Astrocyte (in vitro differentiated cells and primary cell): ENCODE results near the gene OTUD5. TPM values are rescaled to one million over a fixed set of nuclear protein-coding genes. Genes with fewer than 3 reads are reported as not detected.

Experiments
- DNase-seq: peaks from one replicate; pipeline ENCODE4 v3.0.0-alpha.2; 2010; ENCODE audit warnings: low read depth
- FAIRE-seq: peaks from 2 replicates; lab custom pipeline; 2011; peaks lifted over from hg19 to GRCh38; lab: Jason Lieb, UNC
- H2AFZ ChIP-seq: 2 replicates; pipeline ENCODE4 v1.6.0; 2012; ENCODE audit warnings: low read depth, low read length, inconsistent platforms
- H3K27ac ChIP-seq: 2 replicates; pipeline ENCODE4 v1.5.1; 2011; ENCODE audit warnings: low read depth, low read length, inconsistent platforms
- H3K27me3 ChIP-seq: 2 replicates; pipeline ENCODE4 v1.6.0; 2011; ENCODE audit warnings: low read length, inconsistent platforms; ENCODE audit not compliant: insufficient read depth
- H3K36me3 ChIP-seq: 2 replicates; pipeline ENCODE4 v1.5.1; 2011; ENCODE audit warnings: low read length, inconsistent platforms; ENCODE audit not compliant: insufficient read depth
- H3K4me1 ChIP-seq: 2 replicates; pipeline ENCODE4 v1.5.1; 2011; ENCODE audit warnings: low read length, inconsistent platforms; ENCODE audit not compliant: insufficient read depth
- H3K4me2 ChIP-seq: 2 replicates; pipeline ENCODE4 v1.6.0; 2012; ENCODE audit warnings: low read length, inconsistent platforms
- H3K4me3 ChIP-seq: 2 replicates; pipeline ENCODE4 v1.5.1; 2011; ENCODE audit warnings: low read depth, mild to moderate bottlenecking, low read length, inconsistent platforms; ENCODE audit not compliant: insufficient read depth
- H3K79me2 ChIP-seq: 2 replicates; pipeline ENCODE4 v1.6.0; 2012; ENCODE audit warnings: mild to moderate bottlenecking, low read length, inconsistent platforms; ENCODE audit not compliant: insufficient read depth
- H3K9ac ChIP-seq: 2 replicates; pipeline ENCODE4 v1.6.0; 2012; ENCODE audit warnings: mild to moderate bottlenecking, low read length, inconsistent platforms
- H3K9me3 ChIP-seq: 2 replicates; pipeline ENCODE4 v1.5.1; 2012; ENCODE audit warnings: low read depth, mild to moderate bottlenecking, low read length, inconsistent platforms; ENCODE audit not compliant: insufficient read depth
- H4K20me1 ChIP-seq: 2 replicates; pipeline ENCODE4 v1.6.0; 2012; ENCODE audit warnings: low read length, inconsistent platforms; ENCODE audit not compliant: insufficient read depth
- H3K27ac Mint-ChIP-seq: one replicate; pipeline ENCODE4 v1.8.0; 2021; ENCODE audit warnings: mild to moderate bottlenecking, mixed read lengths; ENCODE audit not compliant: unreplicated experiment
- H3K27me3 Mint-ChIP-seq: one replicate; pipeline ENCODE4 v1.8.0; 2021; ENCODE audit warnings: low read depth, mixed read lengths; ENCODE audit not compliant: unreplicated experiment
- H3K36me3 Mint-ChIP-seq: one replicate; pipeline ENCODE4 v1.8.0; 2021; ENCODE audit warnings: low read depth, mixed read lengths; ENCODE audit not compliant: unreplicated experiment
- H3K4me1 Mint-ChIP-seq: one replicate; pipeline ENCODE4 v1.8.0; 2021; ENCODE audit warnings: low read depth, mixed read lengths; ENCODE audit not compliant: unreplicated experiment
- H3K4me3 Mint-ChIP-seq: one replicate; pipeline ENCODE4 v1.8.0; 2021; ENCODE audit warnings: mild to moderate bottlenecking, moderate library complexity, mixed read lengths; ENCODE audit not compliant: unreplicated experiment
- H3K9me3 Mint-ChIP-seq: one replicate; pipeline ENCODE4 v1.8.0; 2021; ENCODE audit warnings: mild to moderate bottlenecking, mixed read lengths; ENCODE audit not compliant: unreplicated experiment
- EZH2 ChIP-seq: IDR thresholded peaks from 2 replicates; pipeline ENCODE4 v1.6.1; 2012; ENCODE audit warnings: mild to moderate bottlenecking, low read length, inconsistent platforms; ENCODE audit not compliant: insufficient read depth
- total RNA-seq: library from RNA; stranded (reverse); gene quantifications from 2 replicates; pipeline ENCODE4 v1.2.1, GENCODE V29; 2021
- TF ChIP-seq, protein P1 (sequence below): IDR thresholded peaks from 2 replicates; pipeline ENCODE4 v1.5.1; 2011; ENCODE audit warnings: low read depth, mild to moderate bottlenecking, inconsistent platforms, low read length, moderate library complexity; ENCODE audit not compliant: insufficient read depth

The OTUD5 gene
- total RNA-seq, 1 donor from 2014 or later, result 56.1 TPM

DNA sequence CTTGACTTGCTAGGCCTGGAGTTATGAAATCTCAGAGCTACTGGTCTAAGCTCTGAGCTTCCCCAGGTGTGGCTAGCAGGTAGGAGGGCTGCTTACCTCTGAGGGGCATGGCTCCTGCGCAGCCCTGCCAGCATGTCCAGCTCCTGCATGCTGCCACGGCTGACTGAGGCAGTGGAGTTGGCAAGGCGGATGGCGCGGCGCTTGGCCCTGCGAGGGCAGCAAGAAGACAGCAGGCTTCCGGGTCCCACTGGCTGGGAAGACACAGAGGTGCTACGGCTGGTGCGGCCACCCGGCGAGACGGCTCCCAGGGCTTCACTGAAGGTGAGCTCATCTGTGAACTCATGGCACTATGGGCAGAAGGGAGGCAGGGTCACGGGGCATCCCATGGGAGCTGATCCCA lies 8.6 kb upstream of the OTUD5 start:
- Histone ChIP-seq H3K79me2 (no peaks in the 10 kb centered on the region), H3K27me3 (no peaks in the 10 kb centered on the region), H3K27ac (no peak overlapping the region), H3K4me1 (peaks cover 13% of the 10 kb centered on the region), H3K4me3 (no peak overlapping the region), H3K9me3 (no peaks in the 10 kb centered on the region), H3K36me3 (no peaks in the 10 kb centered on the region), H2AFZ (no peak overlapping the region), H4K20me1 (no peaks in the 10 kb centered on the region), H3K4me2 (no peak overlapping the region), H3K9ac (no peak overlapping the region)
- Mint-ChIP-seq H3K27me3 (no peaks in the 10 kb centered on the region), H3K36me3 (peaks cover 4% of the 10 kb centered on the region), H3K9me3 (no peaks in the 10 kb centered on the region), H3K4me1 (peaks cover 5% of the 10 kb centered on the region), H3K27ac (no peak overlapping the region), H3K4me3 (no peak overlapping the region)
- DNase-seq, result no peak
- no peak for FAIRE-seq
- TF ChIP-seq, protein P1, sequence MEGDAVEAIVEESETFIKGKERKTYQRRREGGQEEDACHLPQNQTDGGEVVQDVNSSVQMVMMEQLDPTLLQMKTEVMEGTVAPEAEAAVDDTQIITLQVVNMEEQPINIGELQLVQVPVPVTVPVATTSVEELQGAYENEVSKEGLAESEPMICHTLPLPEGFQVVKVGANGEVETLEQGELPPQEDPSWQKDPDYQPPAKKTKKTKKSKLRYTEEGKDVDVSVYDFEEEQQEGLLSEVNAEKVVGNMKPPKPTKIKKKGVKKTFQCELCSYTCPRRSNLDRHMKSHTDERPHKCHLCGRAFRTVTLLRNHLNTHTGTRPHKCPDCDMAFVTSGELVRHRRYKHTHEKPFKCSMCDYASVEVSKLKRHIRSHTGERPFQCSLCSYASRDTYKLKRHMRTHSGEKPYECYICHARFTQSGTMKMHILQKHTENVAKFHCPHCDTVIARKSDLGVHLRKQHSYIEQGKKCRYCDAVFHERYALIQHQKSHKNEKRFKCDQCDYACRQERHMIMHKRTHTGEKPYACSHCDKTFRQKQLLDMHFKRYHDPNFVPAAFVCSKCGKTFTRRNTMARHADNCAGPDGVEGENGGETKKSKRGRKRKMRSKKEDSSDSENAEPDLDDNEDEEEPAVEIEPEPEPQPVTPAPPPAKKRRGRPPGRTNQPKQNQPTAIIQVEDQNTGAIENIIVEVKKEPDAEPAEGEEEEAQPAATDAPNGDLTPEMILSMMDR, result no peak
- TF ChIP-seq EZH2, result no peak

DNA sequence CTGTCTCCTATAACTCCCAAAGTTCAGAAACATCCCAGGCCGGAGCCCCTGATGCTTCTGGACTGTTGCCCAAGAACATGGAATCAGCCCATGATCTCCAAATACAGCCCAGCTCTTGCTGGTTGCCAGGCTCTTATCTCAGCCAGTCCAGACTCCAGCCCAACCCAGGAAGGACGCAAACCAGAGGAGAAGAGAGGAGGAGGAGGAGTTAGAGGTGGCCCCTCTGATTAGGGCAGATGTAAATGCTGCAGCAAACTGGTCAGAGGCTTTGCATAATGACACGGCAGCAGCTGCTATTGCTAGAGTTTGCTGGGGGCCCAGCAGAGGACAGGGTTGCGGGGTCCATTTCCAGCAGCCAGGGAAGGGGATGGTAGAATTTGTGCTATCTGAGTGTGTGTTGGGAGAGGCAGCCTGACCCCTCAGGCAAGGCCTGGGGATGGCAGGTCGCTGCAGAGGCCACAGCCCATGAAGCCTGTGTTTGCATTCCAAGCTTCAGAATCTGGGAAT lies 4.2 kb upstream of the OTUD5 start:
- peaks cover 5% of the 10 kb centered on the region for H3K4me1 ChIP-seq
- no peak overlapping the region for H3K27ac ChIP-seq
- Mint-ChIP-seq H3K9me3 (no peaks in the 10 kb centered on the region), H3K27ac (no peak overlapping the region), H3K4me1 (no peaks in the 10 kb centered on the region), H3K27me3 (no peaks in the 10 kb centered on the region), H3K36me3 (peaks cover 4% of the 10 kb centered on the region), H3K4me3 (no peak overlapping the region)
- no peaks in the 10 kb centered on the region for H3K36me3 ChIP-seq
- no peak overlapping the region for H3K9ac ChIP-seq
- no peaks in the 10 kb centered on the region for H3K9me3 ChIP-seq
- no peak for DNase-seq
- H3K27me3 ChIP-seq, result no peaks in the 10 kb centered on the region
- no peak overlapping the region for H3K4me2 ChIP-seq
- H4K20me1 ChIP-seq, result peaks cover 3% of the 10 kb centered on the region
- no peak for TF ChIP-seq EZH2
- TF ChIP-seq, protein P1, result no peak
- no peak overlapping the region for H3K4me3 ChIP-seq
- no peak overlapping the region for H2AFZ ChIP-seq
- FAIRE-seq, result no peak
- peaks cover 6% of the 10 kb centered on the region for H3K79me2 ChIP-seq

DNA sequence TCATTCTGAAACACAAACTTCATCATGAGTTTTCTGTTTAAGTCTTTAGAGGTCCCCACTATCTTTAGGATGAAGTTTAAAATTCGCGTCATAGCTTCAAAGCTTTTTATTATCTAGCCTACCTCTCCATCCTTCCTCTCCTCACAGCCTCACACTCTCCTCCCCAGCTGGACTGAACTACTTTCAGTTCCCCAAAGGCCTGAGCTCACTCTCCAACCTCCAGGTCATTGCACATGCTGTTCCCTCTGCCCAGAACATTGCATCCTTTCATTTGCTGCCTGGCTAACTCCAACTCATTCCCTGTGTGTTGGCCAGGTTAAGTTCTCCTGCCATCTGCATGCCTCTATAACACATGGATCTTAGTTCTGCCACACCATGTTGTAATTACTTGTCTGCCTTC lies 2.9 kb upstream of the OTUD5 start:
- Mint-ChIP-seq H3K4me1 (peaks cover 3% of the 10 kb centered on the region), H3K9me3 (no peaks in the 10 kb centered on the region), H3K27me3 (no peaks in the 10 kb centered on the region), H3K4me3 (peak overlapping the region; percentile 73), H3K36me3 (peaks cover 4% of the 10 kb centered on the region), H3K27ac (no peak overlapping the region)
- Histone ChIP-seq H3K27ac (no peak overlapping the region), H3K9ac (no peak overlapping the region), H2AFZ (no peak overlapping the region), H4K20me1 (peaks cover 16% of the 10 kb centered on the region), H3K36me3 (peaks cover 2% of the 10 kb centered on the region), H3K4me2 (no peak overlapping the region), H3K4me1 (peaks cover 11% of the 10 kb centered on the region), H3K27me3 (no peaks in the 10 kb centered on the region), H3K4me3 (no peak overlapping the region), H3K79me2 (peaks cover 19% of the 10 kb centered on the region), H3K9me3 (no peaks in the 10 kb centered on the region)
- DNase-seq, result no peak
- TF ChIP-seq EZH2, result no peak
- TF ChIP-seq, protein P1, result no peak
- FAIRE-seq, result no peak
